Peyer's patch (tissue), 4 donors: ENCODE results near the gene GDF11. TPM values are rescaled to one million over a fixed set of nuclear protein-coding genes. Genes with fewer than 3 reads are reported as not detected.

Experiments
- DNase-seq, 3 donors: peaks; one replicate each; pipeline ENCODE4 v3.0.0-alpha.2; 2017 to 2019
- H3K27ac ChIP-seq, 4 donors: fragments of 200-600 bp; sonication (generic); one replicate each; pipeline ENCODE4 v1.5.1; 2016 to 2019
- H3K27me3 ChIP-seq, 2 donors: fragments of 200-600 bp; sonication (generic); one replicate each; pipeline ENCODE4 v1.5.1; 2019
- H3K36me3 ChIP-seq, 3 donors: fragments of 200-600 bp; sonication (generic); one replicate each; pipeline ENCODE4 v1.5.1; 2016 to 2019
- H3K4me1 ChIP-seq, 4 donors: fragments of 200-600 bp; sonication (generic); one replicate each; pipeline ENCODE4 v1.5.1; 2016 to 2019
- H3K4me3 ChIP-seq, 4 donors: fragments of 200-600 bp; sonication (generic); 1 replicate in 3 of 4; 2 replicates in 1 of 4; pipeline ENCODE4 v1.5.1; 2016 to 2019; ENCODE audit warnings: mild to moderate bottlenecking in 1 of 4
- H3K9me3 ChIP-seq, 4 donors: fragments of 200-600 bp; sonication (generic); one replicate each; pipeline ENCODE4 v1.5.1; 2016 to 2019; ENCODE audit warnings: mild to moderate bottlenecking in 1 of 4
- POLR2A ChIP-seq, 2 donors: fragments of 450-650 bp; IDR thresholded peaks; one replicate each; pipeline ENCODE4 v1.5.1; 2017; ENCODE audit warnings: antibody characterized with exemption in 2 of 2, mild to moderate bottlenecking in 2 of 2, moderate library complexity in 2 of 2
- total RNA-seq, 4 donors: library from RNA; depleted of rRNA; stranded (reverse); fragments of >200 nt; gene quantifications; one replicate each; pipeline ENCODE4 v1.1.0, GENCODE V29; 2016
- TF ChIP-seq, protein P1 (sequence below), 6 experiments: fragments of 450-650 bp in 4 of 6; fragments of 200-600 bp in 2 of 6; sonication (generic) in 1 of 6; IDR thresholded peaks; one replicate each; pipeline ENCODE4 v1.5.1; 2017 to 2019; ENCODE audit warnings: antibody characterized with exemption in 6 of 6, mild to moderate bottlenecking in 3 of 6, moderate library complexity in 1 of 6

GDF11 gene
- 10 to 100 TPM in 1 of 4 donors, 1 to 10 TPM in 1, under 1 TPM in 2; 0.35 to 14.9 (median 1.1) TPM for total RNA-seq

DNA sequence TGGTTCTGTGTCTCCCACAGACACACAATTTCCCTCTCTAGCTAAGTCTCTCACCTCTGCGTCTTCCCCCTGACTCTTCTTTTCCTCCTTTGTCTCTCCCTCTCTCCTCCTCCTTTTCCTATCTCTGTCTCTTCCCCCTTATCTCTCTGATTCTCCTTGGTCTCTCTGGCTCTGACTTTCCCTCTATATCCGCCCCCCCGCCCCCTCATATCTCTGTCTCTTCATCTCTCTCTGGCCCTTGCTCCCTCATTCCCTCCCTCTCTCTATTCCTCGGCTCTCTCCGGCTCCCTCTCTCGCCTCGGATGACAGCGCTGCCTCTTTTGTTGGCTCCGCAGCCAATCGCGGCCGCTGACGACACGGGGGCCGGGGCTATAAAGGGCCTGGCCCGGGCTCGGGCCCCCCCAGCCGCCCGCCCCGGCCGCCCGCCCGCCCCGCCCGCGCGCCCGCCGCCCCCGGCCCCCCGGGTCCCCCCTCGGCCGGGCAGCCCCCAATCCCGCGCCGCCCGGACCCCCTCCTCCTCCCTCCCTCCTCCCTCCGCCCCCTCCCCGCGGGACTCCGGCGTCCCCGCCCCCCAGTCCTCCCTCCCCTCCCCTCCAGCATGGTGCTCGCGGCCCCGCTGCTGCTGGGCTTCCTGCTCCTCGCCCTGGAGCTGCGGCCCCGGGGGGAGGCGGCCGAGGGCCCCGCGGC, at the start of gene GDF11:
GDF11 (plus strand) TSS at position 404 of the 687 bp plus-strand sequence; CDS start at position 599, 195 bp downstream.
- H3K36me3 ChIP-seq = no peaks in the 10 kb centered on the region
- TF ChIP-seq, protein P1, sequence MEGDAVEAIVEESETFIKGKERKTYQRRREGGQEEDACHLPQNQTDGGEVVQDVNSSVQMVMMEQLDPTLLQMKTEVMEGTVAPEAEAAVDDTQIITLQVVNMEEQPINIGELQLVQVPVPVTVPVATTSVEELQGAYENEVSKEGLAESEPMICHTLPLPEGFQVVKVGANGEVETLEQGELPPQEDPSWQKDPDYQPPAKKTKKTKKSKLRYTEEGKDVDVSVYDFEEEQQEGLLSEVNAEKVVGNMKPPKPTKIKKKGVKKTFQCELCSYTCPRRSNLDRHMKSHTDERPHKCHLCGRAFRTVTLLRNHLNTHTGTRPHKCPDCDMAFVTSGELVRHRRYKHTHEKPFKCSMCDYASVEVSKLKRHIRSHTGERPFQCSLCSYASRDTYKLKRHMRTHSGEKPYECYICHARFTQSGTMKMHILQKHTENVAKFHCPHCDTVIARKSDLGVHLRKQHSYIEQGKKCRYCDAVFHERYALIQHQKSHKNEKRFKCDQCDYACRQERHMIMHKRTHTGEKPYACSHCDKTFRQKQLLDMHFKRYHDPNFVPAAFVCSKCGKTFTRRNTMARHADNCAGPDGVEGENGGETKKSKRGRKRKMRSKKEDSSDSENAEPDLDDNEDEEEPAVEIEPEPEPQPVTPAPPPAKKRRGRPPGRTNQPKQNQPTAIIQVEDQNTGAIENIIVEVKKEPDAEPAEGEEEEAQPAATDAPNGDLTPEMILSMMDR (IDR thresholded peaks at IDR 0.05) = no peak
- peak in 1 of 2 donors; percentile 44 for TF ChIP-seq POLR2A (IDR thresholded peaks at IDR 0.05)
- H3K27me3 ChIP-seq = peaks cover 0 to 4% of the 10 kb centered on the region in 2 donors
- H3K4me3 ChIP-seq = peak within 1 kb of the TSS; percentile 60 to 80 (median 68)
- DNase-seq = peak in 2 of 3 donors; percentile 83 to 91
- H3K9me3 ChIP-seq = no peaks in the 10 kb centered on the region
- H3K4me1 ChIP-seq = peaks cover 0 to 34% (median 13%) of the 10 kb centered on the region in 4 donors
- H3K27ac ChIP-seq = peak within 1 kb of the TSS; percentile 42 to 82 (median 72)

DNA sequence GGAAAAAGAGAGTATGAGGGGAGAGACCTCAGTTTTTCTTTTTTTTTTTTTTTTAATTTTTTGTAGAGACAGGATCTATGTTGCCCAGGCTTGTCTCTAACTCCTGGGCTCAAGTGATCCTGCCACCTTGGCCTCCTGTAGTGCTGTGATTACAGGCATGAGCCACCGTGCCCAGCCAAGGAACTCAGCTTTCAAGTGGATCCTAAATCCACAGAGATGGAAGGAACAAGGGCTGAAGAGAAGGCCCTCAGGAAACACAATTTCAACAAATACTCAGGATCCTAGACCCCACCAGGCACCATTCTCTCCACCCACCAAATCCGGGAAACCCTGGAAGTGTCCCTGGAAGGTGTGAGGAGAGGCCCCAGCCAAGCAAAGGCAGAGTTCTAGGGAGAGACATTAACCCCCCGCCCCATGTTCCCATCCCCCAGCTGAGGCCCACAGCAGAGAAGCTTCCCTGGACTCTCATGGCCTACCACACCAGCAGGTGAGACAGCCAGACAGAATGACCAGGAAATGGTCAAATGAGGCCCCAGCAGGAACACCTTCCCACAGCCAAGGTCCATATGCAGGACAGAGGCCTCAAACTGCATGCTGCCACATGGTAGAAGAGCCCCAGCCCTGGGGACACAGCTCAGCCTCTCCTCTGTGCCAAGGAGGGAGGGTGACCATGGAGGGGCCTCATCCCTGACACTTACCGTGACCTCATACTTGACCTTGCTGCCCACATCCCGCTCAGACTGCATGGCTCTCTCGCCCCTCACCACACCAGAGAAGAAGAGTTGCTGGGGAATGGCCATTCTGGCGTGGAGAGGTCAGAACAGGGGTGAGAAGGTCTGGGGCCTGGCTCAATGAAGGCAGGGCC, 49.4 kb upstream of the GDF11 start:
- no peaks in the 10 kb centered on the region for H3K36me3 ChIP-seq
- no peak overlapping the region for H3K4me3 ChIP-seq
- no peaks in the 10 kb centered on the region for H3K9me3 ChIP-seq
- H3K27me3 ChIP-seq = no peaks in the 10 kb centered on the region
- H3K27ac ChIP-seq = no peak overlapping the region
- no peak for DNase-seq
- no peak for TF ChIP-seq POLR2A (IDR thresholded peaks at IDR 0.05)
- TF ChIP-seq, protein P1 (IDR thresholded peaks at IDR 0.05) = no peak
- H3K4me1 ChIP-seq = peaks cover 0 to 8% (median 0%) of the 10 kb centered on the region in 4 donors

DNA sequence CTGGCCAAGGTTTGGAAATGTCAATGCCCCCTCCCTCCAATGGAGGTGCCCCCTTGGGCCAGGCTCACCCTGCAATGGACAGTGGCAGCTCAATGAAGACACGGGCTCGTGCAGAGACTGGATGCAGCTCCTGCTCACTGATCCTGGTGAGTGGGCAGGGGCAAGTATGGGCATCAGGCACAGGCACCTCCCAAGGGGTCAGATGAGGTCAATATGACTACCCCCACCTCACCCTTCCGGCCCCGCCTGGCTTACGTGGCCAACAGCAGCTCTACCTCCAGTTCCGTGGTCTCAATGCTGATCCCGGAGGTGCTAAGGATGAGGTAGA, 48.8 kb upstream of the GDF11 start:
- TF ChIP-seq POLR2A (IDR thresholded peaks at IDR 0.05) = no peak
- TF ChIP-seq, protein P1 (IDR thresholded peaks at IDR 0.05) = no peak
- DNase-seq = no peak
- Histone ChIP-seq H3K4me1 (peaks cover 0 to 8% (median 0%) of the 10 kb centered on the region in 4 donors), H3K36me3 (no peaks in the 10 kb centered on the region), H3K4me3 (no peak overlapping the region), H3K27ac (no peak overlapping the region), H3K9me3 (no peaks in the 10 kb centered on the region), H3K27me3 (no peaks in the 10 kb centered on the region)

DNA sequence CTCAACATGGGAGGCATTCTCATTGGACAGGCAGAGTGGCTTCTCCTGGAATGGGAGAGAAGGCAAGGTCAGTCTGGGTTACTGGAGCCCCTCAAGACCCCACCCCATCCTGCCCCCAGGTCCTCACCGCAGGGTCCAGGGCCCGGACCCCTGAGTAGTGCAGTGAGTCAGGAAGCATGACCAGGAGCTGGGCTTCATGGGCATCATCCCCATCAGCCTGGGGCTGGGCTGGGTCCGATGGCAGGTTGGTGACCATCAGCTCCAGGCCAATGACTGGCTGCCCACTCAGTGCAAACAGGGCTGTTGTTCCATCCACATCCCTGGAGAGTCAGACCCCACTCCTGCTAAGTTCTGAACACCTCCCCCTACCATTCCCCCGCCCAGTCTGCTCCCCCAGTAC, 48.3 kb upstream of the GDF11 start:
- Histone ChIP-seq H3K27me3 (no peaks in the 10 kb centered on the region), H3K4me1 (peaks cover 0 to 8% (median 0%) of the 10 kb centered on the region in 4 donors), H3K27ac (no peak overlapping the region), H3K36me3 (no peaks in the 10 kb centered on the region), H3K4me3 (no peak overlapping the region), H3K9me3 (no peaks in the 10 kb centered on the region)
- DNase-seq = no peak
- TF ChIP-seq, protein P1 (IDR thresholded peaks at IDR 0.05) = no peak
- no peak for TF ChIP-seq POLR2A (IDR thresholded peaks at IDR 0.05)

DNA sequence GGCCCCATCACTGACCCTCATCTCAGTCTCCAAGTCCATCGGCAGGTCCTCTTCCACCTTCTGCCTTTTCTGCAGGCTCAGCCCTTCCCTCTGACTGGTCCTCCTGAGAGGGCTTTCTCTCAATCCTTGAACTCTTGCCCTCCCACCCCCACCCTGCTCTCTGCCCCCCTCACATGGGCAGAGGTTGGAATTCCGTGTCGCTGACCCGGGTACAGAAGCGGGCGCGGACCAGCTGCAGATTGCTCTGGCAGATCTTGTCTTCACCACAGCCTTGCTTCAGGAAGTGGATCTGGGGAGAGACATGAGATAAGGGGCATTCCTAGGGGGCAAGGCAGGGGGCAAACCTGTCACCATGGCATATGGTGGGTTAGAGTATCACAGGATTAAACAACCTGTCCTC, 47.6 kb upstream of the GDF11 start:
- Histone ChIP-seq H3K27ac (peak overlapping the region in 1 of 4 donors; percentile 1), H3K4me1 (peaks cover 0 to 8% (median 0%) of the 10 kb centered on the region in 4 donors), H3K36me3 (no peaks in the 10 kb centered on the region), H3K9me3 (no peaks in the 10 kb centered on the region), H3K27me3 (no peaks in the 10 kb centered on the region), H3K4me3 (no peak overlapping the region)
- no peak for TF ChIP-seq POLR2A (IDR thresholded peaks at IDR 0.05)
- TF ChIP-seq, protein P1 (IDR thresholded peaks at IDR 0.05) = no peak
- DNase-seq = no peak
